Fibroblast of pulmonary artery (primary cell): ENCODE data around the gene KCNT2.
A peak's percentile ranks its signal among the peaks of the same experiment; 100 is the strongest.

Experiments
- DNase-seq: peaks from one replicate; pipeline ENCODE4 v3.0.0-alpha.2; 2010; ENCODE audit warnings: low read depth
- H3K4me3 ChIP-seq: replicated peaks from 2 replicates; pipeline ENCODE4 v1.5.1; 2011; ENCODE audit warnings: low read depth, mild to moderate bottlenecking, control low read depth, low read length, moderate library complexity
- CTCF ChIP-seq: IDR thresholded peaks from 2 replicates; pipeline ENCODE4 v1.5.1; 2011; ENCODE audit warnings: mild to moderate bottlenecking, control low read depth, low read length, inconsistent platforms; ENCODE audit errors: missing control alignments

Gene KCNT2

GRCh38 chr1:196444634-196445033 is 163.6 kb downstream of the KCNT2 start:
- H3K4me3 ChIP-seq = no peak overlapping the region
- DNase-seq = no peak
- no peak for TF ChIP-seq CTCF

GRCh38 chr1:196442366-196442765 is 165.9 kb downstream of the KCNT2 start:
- no peak for DNase-seq
- no peak for TF ChIP-seq CTCF
- no peak overlapping the region for H3K4me3 ChIP-seq

GRCh38 chr1:196440711-196441110 is 167.5 kb downstream of the KCNT2 start:
- no peak overlapping the region for H3K4me3 ChIP-seq
- no peak for DNase-seq
- TF ChIP-seq CTCF = no peak

- TF ChIP-seq CTCF = no peak
- no peak overlapping the region for H3K4me3 ChIP-seq
- peak; percentile 42 for DNase-seq
These were observed 169.9 kb downstream of the KCNT2 start for GRCh38 chr1:196438329-196438728.

GRCh38 chr1:196437671-196438070 is 170.6 kb downstream of the KCNT2 start:
- no peak for DNase-seq
- H3K4me3 ChIP-seq = no peak overlapping the region
- TF ChIP-seq CTCF = no peak

- DNase-seq = no peak
- no peak for TF ChIP-seq CTCF
- H3K4me3 ChIP-seq = no peak overlapping the region
These were observed 175.2 kb downstream of the KCNT2 start for GRCh38 chr1:196433000-196433399.

GRCh38 chr1:196427976-196428734 is 180.1 kb downstream of the KCNT2 start:
- H3K4me3 ChIP-seq = no peak overlapping the region
- DNase-seq = no peak
- no peak for TF ChIP-seq CTCF
